ENCODE data around the gene TNFRSF25. TPM values are rescaled to one million over a fixed set of nuclear protein-coding genes. Genes with fewer than 3 reads are reported as not detected.

The TNFRSF25 gene
- total and polyA plus RNA-seq, 9 of the 15 experiments (the other 6 are each of a cell fraction or from before 2014, with no cell fraction given), result 0.24 to 0.49 TPM; not detected in 7

DNA sequence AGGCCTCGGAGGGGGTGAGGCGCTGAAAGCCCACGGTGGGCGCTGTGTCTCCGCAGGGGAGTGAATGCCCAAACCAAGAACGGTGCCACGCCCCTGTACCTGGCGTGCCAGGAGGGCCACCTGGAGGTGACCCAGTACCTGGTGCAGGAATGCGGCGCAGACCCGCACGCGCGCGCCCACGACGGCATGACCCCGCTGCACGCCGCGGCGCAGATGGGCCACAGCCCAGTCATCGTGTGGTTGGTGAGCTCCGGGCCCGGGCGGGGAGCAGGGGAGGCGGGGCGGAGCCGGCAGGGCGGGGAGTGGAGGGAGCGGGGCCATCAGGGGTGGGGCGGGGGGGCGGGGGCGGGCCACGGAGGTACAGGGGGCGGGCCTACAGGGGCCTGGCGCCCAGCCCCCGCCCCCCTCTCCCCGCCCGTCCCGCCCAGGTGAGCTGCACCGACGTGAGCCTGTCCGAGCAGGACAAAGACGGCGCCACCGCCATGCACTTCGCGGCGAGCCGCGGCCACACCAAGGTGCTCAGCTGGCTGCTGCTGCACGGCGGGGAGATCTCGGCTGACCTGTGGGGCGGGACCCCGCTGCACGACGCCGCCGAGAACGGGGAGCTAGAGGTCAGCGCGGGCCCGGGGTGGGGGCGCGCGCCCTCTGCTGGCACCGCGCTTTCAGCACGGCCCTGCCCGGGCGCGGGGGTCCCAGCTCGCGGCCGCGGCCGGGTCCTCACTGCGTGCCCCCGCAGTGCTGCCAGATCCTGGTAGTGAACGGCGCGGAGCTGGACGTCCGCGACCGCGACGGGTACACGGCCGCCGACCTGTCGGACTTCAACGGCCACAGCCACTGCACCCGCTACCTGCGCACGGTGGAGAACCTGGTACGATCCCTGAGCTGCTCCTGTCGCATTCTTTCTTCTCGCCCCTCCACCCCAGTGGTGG, 25.5 kb downstream of the TNFRSF25 start (continued):
- TF ChIP-seq, protein P1, sequence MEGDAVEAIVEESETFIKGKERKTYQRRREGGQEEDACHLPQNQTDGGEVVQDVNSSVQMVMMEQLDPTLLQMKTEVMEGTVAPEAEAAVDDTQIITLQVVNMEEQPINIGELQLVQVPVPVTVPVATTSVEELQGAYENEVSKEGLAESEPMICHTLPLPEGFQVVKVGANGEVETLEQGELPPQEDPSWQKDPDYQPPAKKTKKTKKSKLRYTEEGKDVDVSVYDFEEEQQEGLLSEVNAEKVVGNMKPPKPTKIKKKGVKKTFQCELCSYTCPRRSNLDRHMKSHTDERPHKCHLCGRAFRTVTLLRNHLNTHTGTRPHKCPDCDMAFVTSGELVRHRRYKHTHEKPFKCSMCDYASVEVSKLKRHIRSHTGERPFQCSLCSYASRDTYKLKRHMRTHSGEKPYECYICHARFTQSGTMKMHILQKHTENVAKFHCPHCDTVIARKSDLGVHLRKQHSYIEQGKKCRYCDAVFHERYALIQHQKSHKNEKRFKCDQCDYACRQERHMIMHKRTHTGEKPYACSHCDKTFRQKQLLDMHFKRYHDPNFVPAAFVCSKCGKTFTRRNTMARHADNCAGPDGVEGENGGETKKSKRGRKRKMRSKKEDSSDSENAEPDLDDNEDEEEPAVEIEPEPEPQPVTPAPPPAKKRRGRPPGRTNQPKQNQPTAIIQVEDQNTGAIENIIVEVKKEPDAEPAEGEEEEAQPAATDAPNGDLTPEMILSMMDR (IDR thresholded peaks at IDR 0.05 in 2 of 3, conservative IDR thresholded peaks at IDR 0.05 in 1 of 3; ENCODE audit: insufficient read depth in 2 of 3, low read depth in 1 of 3, low read length in 3 of 3), result peak in 2 of 3 experiments; percentile 43 to 64; a peak in 5 of 6 replicates
- TF ChIP-seq BCL6 (CRISPR knock-in tag; IDR thresholded peaks at IDR 0.05) (no peak), MYC (IDR thresholded peaks at IDR 0.05; ENCODE audit: low read depth, low read length) (peak; percentile 20; the same call in 1 of the 2 replicates), MYC (CRISPR knock-in tag; IDR thresholded peaks at IDR 0.05; ENCODE audit: borderline replicate concordance, low read depth) (0 out of 2 replicates have a peak, but pooled peaks have one; percentile 25), ZFP36 (IDR thresholded peaks at IDR 0.05; ENCODE audit: low read depth, low read length, partially characterized antibody) (no peak), KDM2B (CRISPR knock-in tag; IDR thresholded peaks at IDR 0.05) (peak; percentile 81), RB1 (IDR thresholded peaks at IDR 0.05; ENCODE audit: low read depth) (0 out of 2 replicates have a peak, but pooled peaks have one; percentile 21), EGR1 (conservative IDR thresholded peaks at IDR 0.05) (peak; percentile 62), HDAC1 (IDR thresholded peaks at IDR 0.05) (peak in 1 of 2 experiments; percentile 55; a peak in 1 of 4 replicates)
- TF ChIP-seq, protein P2, sequence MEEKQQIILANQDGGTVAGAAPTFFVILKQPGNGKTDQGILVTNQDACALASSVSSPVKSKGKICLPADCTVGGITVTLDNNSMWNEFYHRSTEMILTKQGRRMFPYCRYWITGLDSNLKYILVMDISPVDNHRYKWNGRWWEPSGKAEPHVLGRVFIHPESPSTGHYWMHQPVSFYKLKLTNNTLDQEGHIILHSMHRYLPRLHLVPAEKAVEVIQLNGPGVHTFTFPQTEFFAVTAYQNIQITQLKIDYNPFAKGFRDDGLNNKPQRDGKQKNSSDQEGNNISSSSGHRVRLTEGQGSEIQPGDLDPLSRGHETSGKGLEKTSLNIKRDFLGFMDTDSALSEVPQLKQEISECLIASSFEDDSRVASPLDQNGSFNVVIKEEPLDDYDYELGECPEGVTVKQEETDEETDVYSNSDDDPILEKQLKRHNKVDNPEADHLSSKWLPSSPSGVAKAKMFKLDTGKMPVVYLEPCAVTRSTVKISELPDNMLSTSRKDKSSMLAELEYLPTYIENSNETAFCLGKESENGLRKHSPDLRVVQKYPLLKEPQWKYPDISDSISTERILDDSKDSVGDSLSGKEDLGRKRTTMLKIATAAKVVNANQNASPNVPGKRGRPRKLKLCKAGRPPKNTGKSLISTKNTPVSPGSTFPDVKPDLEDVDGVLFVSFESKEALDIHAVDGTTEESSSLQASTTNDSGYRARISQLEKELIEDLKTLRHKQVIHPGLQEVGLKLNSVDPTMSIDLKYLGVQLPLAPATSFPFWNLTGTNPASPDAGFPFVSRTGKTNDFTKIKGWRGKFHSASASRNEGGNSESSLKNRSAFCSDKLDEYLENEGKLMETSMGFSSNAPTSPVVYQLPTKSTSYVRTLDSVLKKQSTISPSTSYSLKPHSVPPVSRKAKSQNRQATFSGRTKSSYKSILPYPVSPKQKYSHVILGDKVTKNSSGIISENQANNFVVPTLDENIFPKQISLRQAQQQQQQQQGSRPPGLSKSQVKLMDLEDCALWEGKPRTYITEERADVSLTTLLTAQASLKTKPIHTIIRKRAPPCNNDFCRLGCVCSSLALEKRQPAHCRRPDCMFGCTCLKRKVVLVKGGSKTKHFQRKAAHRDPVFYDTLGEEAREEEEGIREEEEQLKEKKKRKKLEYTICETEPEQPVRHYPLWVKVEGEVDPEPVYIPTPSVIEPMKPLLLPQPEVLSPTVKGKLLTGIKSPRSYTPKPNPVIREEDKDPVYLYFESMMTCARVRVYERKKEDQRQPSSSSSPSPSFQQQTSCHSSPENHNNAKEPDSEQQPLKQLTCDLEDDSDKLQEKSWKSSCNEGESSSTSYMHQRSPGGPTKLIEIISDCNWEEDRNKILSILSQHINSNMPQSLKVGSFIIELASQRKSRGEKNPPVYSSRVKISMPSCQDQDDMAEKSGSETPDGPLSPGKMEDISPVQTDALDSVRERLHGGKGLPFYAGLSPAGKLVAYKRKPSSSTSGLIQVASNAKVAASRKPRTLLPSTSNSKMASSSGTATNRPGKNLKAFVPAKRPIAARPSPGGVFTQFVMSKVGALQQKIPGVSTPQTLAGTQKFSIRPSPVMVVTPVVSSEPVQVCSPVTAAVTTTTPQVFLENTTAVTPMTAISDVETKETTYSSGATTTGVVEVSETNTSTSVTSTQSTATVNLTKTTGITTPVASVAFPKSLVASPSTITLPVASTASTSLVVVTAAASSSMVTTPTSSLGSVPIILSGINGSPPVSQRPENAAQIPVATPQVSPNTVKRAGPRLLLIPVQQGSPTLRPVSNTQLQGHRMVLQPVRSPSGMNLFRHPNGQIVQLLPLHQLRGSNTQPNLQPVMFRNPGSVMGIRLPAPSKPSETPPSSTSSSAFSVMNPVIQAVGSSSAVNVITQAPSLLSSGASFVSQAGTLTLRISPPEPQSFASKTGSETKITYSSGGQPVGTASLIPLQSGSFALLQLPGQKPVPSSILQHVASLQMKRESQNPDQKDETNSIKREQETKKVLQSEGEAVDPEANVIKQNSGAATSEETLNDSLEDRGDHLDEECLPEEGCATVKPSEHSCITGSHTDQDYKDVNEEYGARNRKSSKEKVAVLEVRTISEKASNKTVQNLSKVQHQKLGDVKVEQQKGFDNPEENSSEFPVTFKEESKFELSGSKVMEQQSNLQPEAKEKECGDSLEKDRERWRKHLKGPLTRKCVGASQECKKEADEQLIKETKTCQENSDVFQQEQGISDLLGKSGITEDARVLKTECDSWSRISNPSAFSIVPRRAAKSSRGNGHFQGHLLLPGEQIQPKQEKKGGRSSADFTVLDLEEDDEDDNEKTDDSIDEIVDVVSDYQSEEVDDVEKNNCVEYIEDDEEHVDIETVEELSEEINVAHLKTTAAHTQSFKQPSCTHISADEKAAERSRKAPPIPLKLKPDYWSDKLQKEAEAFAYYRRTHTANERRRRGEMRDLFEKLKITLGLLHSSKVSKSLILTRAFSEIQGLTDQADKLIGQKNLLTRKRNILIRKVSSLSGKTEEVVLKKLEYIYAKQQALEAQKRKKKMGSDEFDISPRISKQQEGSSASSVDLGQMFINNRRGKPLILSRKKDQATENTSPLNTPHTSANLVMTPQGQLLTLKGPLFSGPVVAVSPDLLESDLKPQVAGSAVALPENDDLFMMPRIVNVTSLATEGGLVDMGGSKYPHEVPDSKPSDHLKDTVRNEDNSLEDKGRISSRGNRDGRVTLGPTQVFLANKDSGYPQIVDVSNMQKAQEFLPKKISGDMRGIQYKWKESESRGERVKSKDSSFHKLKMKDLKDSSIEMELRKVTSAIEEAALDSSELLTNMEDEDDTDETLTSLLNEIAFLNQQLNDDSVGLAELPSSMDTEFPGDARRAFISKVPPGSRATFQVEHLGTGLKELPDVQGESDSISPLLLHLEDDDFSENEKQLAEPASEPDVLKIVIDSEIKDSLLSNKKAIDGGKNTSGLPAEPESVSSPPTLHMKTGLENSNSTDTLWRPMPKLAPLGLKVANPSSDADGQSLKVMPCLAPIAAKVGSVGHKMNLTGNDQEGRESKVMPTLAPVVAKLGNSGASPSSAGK (IDR thresholded peaks at IDR 0.05), result no peak; the same call in 1 of the 2 replicates
- TF ChIP-seq, protein P3, sequence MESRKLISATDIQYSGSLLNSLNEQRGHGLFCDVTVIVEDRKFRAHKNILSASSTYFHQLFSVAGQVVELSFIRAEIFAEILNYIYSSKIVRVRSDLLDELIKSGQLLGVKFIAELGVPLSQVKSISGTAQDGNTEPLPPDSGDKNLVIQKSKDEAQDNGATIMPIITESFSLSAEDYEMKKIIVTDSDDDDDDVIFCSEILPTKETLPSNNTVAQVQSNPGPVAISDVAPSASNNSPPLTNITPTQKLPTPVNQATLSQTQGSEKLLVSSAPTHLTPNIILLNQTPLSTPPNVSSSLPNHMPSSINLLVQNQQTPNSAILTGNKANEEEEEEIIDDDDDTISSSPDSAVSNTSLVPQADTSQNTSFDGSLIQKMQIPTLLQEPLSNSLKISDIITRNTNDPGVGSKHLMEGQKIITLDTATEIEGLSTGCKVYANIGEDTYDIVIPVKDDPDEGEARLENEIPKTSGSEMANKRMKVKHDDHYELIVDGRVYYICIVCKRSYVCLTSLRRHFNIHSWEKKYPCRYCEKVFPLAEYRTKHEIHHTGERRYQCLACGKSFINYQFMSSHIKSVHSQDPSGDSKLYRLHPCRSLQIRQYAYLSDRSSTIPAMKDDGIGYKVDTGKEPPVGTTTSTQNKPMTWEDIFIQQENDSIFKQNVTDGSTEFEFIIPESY (CRISPR knock-in tag; IDR thresholded peaks at IDR 0.05), result peak; percentile 87
